Lung (tissue), 12 donors: ENCODE results near the gene KIF1B. TPM values are rescaled to one million over a fixed set of nuclear protein-coding genes. Genes with fewer than 3 reads are reported as not detected.
A peak's percentile ranks its signal among the peaks of the same experiment; 100 is the strongest.
"Not testable (repeated sequence)": the region's sequence is repeated elsewhere in the genome, so short reads cannot be mapped to it uniquely, and the experiment has no call there.

Experiments used
- ATAC-seq: fragments of 200-7000 bp; cut with Tn5 transposase; one replicate; pipeline ENCODE4 v1.9.1; 2020; ENCODE audit warnings: moderate number of reproducible peaks; ENCODE audit not compliant: insufficient read depth, low FRiP score
- DNase-seq, 3 donors: peaks; one replicate each; pipeline ENCODE4 v3.0.0-alpha.2; 2013 to 2017
- H3K27ac ChIP-seq, 2 donors: one replicate each; pipeline ENCODE4 v1.5.1; 2013; ENCODE audit warnings: mild to moderate bottlenecking in 2 of 2, moderate library complexity in 2 of 2, control low read depth in 1 of 2, inconsistent platforms in 1 of 2, low read depth in 1 of 2, low read length in 1 of 2
- H3K27me3 ChIP-seq, 3 donors: one replicate each; pipeline ENCODE4 v1.5.1; 2013; ENCODE audit warnings: low read length in 2 of 3; ENCODE audit not compliant: control insufficient read depth in 3 of 3, insufficient read depth in 3 of 3
- H3K36me3 ChIP-seq, 4 donors: one replicate each; pipeline ENCODE4 v1.5.1; 2013; ENCODE audit warnings: low read length in 4 of 4, mild to moderate bottlenecking in 1 of 4, moderate library complexity in 1 of 4; ENCODE audit not compliant: control insufficient read depth in 4 of 4, insufficient read depth in 4 of 4
- H3K4me1 ChIP-seq, 5 donors: one replicate each; pipeline ENCODE4 v1.5.1; 2013; ENCODE audit warnings: low read length in 5 of 5, mild to moderate bottlenecking in 2 of 5, moderate library complexity in 1 of 5; ENCODE audit not compliant: control insufficient read depth in 5 of 5, insufficient read depth in 5 of 5
- H3K4me3 ChIP-seq: one replicate; pipeline ENCODE4 v1.5.1; 2013; ENCODE audit warnings: mild to moderate bottlenecking, control low read depth, moderate library complexity
- H3K9ac ChIP-seq, 2 donors: one replicate each; pipeline ENCODE4 v1.5.1; 2013; ENCODE audit warnings: low read length in 2 of 2, control low read depth in 1 of 2; ENCODE audit not compliant: insufficient read depth in 1 of 2
- H3K9me3 ChIP-seq, 4 donors: one replicate each; pipeline ENCODE4 v1.5.1; 2013; ENCODE audit warnings: low read length in 3 of 4, mild to moderate bottlenecking in 1 of 4, moderate library complexity in 1 of 4; ENCODE audit not compliant: control insufficient read depth in 4 of 4, insufficient read depth in 3 of 4
- CTCF ChIP-seq: IDR thresholded peaks from 2 replicates; pipeline ENCODE4 v1.5.1; 2012; ENCODE audit warnings: mild to moderate bottlenecking; ENCODE audit errors: control extremely low read depth, extremely low read depth
- WGBS, 2 donors: extraction: QIAGEN DNeasy Blood & Tissue Kit; methylation state at CpG; one replicate each; pipeline ENCODE4 v1.1.7; 2013; 5-methylcytosine and 5-hydroxymethylcytosine counted together
- polyA plus RNA-seq, 2 donors: library from polyadenylated mRNA; stranded (reverse); fragments of 200-250 nt; gene quantifications; one replicate each; pipeline ENCODE4 v1.2.1, GENCODE V29; 2013
- total RNA-seq, 2 donors: library from RNA; depleted of rRNA in 1 of 2; stranded (reverse); fragments of >200 nt in 1 of 2; gene quantifications; one replicate each; pipeline ENCODE4 v1.2.1, GENCODE V29; 2014 to 2021
- donor health status: control.
- donor health status: control.
- donor health status: Bipolar disorder and iron deficiency.
- donor health status: healthy.
- donor health status: DM: yes; HTN: yes; CAD: no.

KIF1B gene
- total and polyA plus RNA-seq, 4 donors: 9.7 to 64.0 (median 24.4) TPM

DNA sequence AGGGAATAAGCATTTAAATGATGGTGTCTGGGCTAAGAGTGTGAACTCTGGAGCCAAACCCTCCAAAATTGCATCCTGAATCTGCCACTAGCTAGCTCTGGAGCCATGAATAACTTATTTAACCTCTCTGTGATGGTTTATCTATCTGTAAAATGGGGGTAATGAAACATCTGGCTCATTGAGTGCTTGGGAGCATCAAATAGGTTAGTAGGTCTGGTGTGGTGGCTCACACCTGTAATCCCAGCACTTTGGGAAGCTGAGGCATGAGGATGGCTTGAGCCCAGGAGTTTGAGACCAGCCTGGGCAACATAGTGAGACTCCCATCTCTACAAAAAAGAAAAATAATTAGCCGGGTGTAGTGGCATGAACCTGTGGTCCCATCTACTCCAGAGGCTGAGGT lies 42.8 kb downstream of the KIF1B start:
- Histone ChIP-seq H3K27me3 (no peaks in the 10 kb centered on the region), H3K9me3 (no peaks in the 10 kb centered on the region), H3K4me3 (no peak overlapping the region), H3K36me3 (peaks cover 0 to 6% (median 1%) of the 10 kb centered on the region in 4 donors), H3K4me1 (peaks cover 5 to 21% (median 7%) of the 10 kb centered on the region in 5 donors), H3K27ac (peak overlapping the region in 1 of 2 donors; percentile 59), H3K9ac (no peak overlapping the region)
- ATAC-seq (no peak), DNase-seq (no peak)
- TF ChIP-seq CTCF: no peak
- WGBS, 2 donors: 91 to 100% methylated on average over 1 of the region's 1 CpG

GRCh38 chr1:10253755-10254154 lies 43.4 kb downstream of the KIF1B start:
- peak overlapping the region in 1 of 2 donors; percentile 14 for H3K9ac ChIP-seq
- 25 to 35% methylated on average over 3 of the region's 3 CpGs for WGBS, 2 donors

GRCh38 chr1:10257851-10258250 lies 47.5 kb downstream of the KIF1B start:
- H3K27me3 ChIP-seq: no peaks in the 10 kb centered on the region
- peaks cover 3 to 10% (median 7%) of the 10 kb centered on the region in 5 donors for H3K4me1 ChIP-seq
- H3K27ac ChIP-seq: no peak overlapping the region
- no peak overlapping the region for H3K4me3 ChIP-seq
- H3K36me3 ChIP-seq: peaks cover 9 to 28% (median 13%) of the 10 kb centered on the region in 4 donors
- H3K9me3 ChIP-seq: no peaks in the 10 kb centered on the region
- DNase-seq (peak in 2 of 3 donors; percentile 36 to 55), ATAC-seq (no peak)
- no peak overlapping the region for H3K9ac ChIP-seq
- TF ChIP-seq CTCF: no peak
- 50 to 71% methylated on average over 4 of the region's 4 CpGs for WGBS, 2 donors

More at GRCh38 chr1:10253755-10254154, 43.4 kb downstream of the KIF1B start:
- Histone ChIP-seq H3K4me3 (no peak overlapping the region), H3K27me3 (no peaks in the 10 kb centered on the region), H3K9me3 (no peaks in the 10 kb centered on the region), H3K4me1 (peaks cover 5 to 21% (median 7%) of the 10 kb centered on the region in 5 donors), H3K36me3 (peaks cover 0 to 11% (median under 1%) of the 10 kb centered on the region in 4 donors), H3K27ac (peak overlapping the region in 1 of 2 donors; percentile 33)
- peak; percentile 74 for ATAC-seq
- TF ChIP-seq CTCF: no peak
- DNase-seq: peak; percentile 48 to 85 (median 83)

DNA sequence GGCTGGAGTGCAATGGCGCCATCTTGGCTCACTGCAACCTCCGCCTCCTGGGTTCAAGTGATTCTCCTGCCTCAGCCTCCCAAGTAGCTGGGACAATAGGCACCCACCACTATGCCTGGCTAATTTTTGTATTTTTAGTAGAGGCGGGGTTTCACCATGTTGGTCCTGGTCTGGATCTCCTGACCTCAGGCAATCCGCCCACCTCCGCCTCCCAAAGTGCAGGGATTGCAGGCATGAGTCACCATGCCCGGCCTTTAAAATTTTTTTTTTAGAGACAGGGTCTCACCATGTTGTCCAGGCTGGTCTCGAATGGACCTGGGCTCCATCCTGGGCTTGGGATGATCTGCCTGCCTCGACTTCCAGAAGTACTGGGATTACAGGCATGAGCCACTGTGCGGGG lies 49.2 kb downstream of the KIF1B start:
- H3K27me3 ChIP-seq, H3K4me3 ChIP-seq, H3K9me3 ChIP-seq, DNase-seq, H3K4me1 ChIP-seq, H3K9ac ChIP-seq, H3K27ac ChIP-seq, ATAC-seq: not testable (repeated sequence)
- H3K36me3 ChIP-seq: peaks cover 9 to 39% (median 17%) of the 10 kb centered on the region in 4 donors
- 91 to 98% methylated on average over 9 of the region's 9 CpGs for WGBS, 2 donors
